ENCODE results near the gene OSBPL10. TPM values are rescaled to one million over a fixed set of nuclear protein-coding genes. Genes with fewer than 3 reads are reported as not detected.

OSBPL10 gene
- total RNA-seq, 1 experiment from 2014 or later = 48.0 TPM

DNA sequence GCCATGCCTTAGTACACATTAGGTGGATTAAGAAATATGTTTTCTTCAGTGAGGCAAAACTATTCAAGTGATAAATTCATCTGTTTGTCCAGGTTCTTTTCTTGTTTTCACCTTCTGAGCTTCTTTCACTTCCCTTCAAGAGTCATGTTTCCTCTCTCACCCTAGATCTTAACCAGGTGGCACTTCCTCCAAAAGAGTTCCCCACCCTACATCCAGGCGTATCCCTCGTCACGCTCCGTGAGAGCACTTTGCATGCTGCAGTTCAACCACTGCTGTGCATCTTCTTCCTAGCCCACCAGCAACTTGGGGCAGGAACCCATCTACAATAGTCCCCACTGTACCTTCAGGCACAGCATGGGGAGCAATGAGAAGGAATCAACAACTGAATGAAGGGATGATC lies 28.9 kb downstream of the OSBPL10 start:
- Histone ChIP-seq H3K36me3 (ENCODE audit: low read depth, low read length) (peaks cover 5% of the 10 kb centered on the region; the same call in 1 of the 2 replicates), H4K20me1 (ENCODE audit: low read length) (peaks cover 13% of the 10 kb centered on the region; the same call in 1 of the 2 replicates), H3K4me1 (ENCODE audit: insufficient read depth, low read length) (peaks cover 8% of the 10 kb centered on the region; the same call in 1 of the 2 replicates), H3K9me2 (replicated peaks; ENCODE audit: low read length) (no peaks in the 10 kb centered on the region), H3K4me2 (ENCODE audit: low read length) (no peak overlapping the region), H3K9me3 (ENCODE audit: low read length) (no peaks in the 10 kb centered on the region), H3K9ac (ENCODE audit: low read length) (no peak overlapping the region), H2AFZ (ENCODE audit: low read length) (no peak overlapping the region), H3K27me3 (ENCODE audit: low read length) (no peaks in the 10 kb centered on the region), H3K27ac (ENCODE audit: low read length) (no peak overlapping the region), H3K79me2 (ENCODE audit: low read length) (peaks cover 84% of the 10 kb centered on the region), H3K4me3 (ENCODE audit: low read length) (no peak overlapping the region), H3F3A (ENCODE audit: low read length, unreplicated experiment) (no peaks in the 10 kb centered on the region)
- DNase-seq (no peak), ATAC-seq (no peak)
- CTCF ChIA-PET = no interaction called here
- TF ChIP-seq EZH2 (IDR thresholded peaks at IDR 0.05; ENCODE audit: low read length, unreplicated experiment) = no peak
- TF ChIP-seq, protein P1, sequence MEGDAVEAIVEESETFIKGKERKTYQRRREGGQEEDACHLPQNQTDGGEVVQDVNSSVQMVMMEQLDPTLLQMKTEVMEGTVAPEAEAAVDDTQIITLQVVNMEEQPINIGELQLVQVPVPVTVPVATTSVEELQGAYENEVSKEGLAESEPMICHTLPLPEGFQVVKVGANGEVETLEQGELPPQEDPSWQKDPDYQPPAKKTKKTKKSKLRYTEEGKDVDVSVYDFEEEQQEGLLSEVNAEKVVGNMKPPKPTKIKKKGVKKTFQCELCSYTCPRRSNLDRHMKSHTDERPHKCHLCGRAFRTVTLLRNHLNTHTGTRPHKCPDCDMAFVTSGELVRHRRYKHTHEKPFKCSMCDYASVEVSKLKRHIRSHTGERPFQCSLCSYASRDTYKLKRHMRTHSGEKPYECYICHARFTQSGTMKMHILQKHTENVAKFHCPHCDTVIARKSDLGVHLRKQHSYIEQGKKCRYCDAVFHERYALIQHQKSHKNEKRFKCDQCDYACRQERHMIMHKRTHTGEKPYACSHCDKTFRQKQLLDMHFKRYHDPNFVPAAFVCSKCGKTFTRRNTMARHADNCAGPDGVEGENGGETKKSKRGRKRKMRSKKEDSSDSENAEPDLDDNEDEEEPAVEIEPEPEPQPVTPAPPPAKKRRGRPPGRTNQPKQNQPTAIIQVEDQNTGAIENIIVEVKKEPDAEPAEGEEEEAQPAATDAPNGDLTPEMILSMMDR (conservative IDR thresholded peaks at IDR 0.05; ENCODE audit: low read depth, low read length) = no peak
- TF ChIP-seq EZH2phosphoT487 (IDR thresholded peaks at IDR 0.05; ENCODE audit: borderline replicate concordance, low read length) = no peak
- POLR2A ChIA-PET (ENCODE audit: unreplicated experiment) = no interaction called here
- BruUV-seq (replicated peaks) = no TSS peak
- intact Hi-C loops (cut with micrococcal nuclease) = no loop called here

DNA sequence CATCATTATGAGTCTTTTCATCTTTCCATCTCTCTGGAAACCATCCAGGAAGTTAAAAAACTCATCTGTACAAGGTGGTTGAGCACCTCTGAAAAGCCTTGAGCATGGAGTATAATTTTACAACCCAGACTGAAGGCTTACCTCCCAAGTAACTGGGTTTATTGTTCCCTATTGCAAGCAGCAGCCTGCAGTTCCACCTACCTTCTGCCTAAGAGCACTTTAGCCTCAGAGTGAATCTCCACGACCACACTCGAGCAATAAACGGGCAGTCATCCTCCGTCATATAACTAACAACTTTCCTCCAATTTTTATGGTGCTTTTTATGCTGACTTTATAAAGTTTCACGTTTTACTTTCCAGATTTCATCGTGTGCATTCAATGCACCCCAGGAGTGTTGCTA lies 32.8 kb downstream of the OSBPL10 start:
- DNase-seq (no peak), ATAC-seq (no peak)
- no peak overlapping the region for H3K9ac ChIP-seq (ENCODE audit: low read length)
- intact Hi-C loops (cut with micrococcal nuclease) = no loop called here
- no peak overlapping the region for H3K27ac ChIP-seq (ENCODE audit: low read length)
- no peaks in the 10 kb centered on the region for H3K9me3 ChIP-seq (ENCODE audit: low read length)
- no peaks in the 10 kb centered on the region for H3K9me2 ChIP-seq (replicated peaks; ENCODE audit: low read length)
- no peaks in the 10 kb centered on the region for H3K36me3 ChIP-seq (ENCODE audit: low read depth, low read length)
- peaks cover 13% of the 10 kb centered on the region; the same call in 1 of the 2 replicates for H4K20me1 ChIP-seq (ENCODE audit: low read length)
- CTCF ChIA-PET = no interaction called here
- no TSS peak for BruUV-seq (replicated peaks)
- no peaks in the 10 kb centered on the region for H3F3A ChIP-seq (ENCODE audit: low read length, unreplicated experiment)
- no peak overlapping the region for H3K4me3 ChIP-seq (ENCODE audit: low read length)
- no peak overlapping the region for H2AFZ ChIP-seq (ENCODE audit: low read length)
- H3K27me3 ChIP-seq (ENCODE audit: low read length) = no peaks in the 10 kb centered on the region
- H3K4me2 ChIP-seq (ENCODE audit: low read length) = no peak overlapping the region
- peaks cover 77% of the 10 kb centered on the region for H3K79me2 ChIP-seq (ENCODE audit: low read length)
- TF ChIP-seq EZH2phosphoT487 (IDR thresholded peaks at IDR 0.05; ENCODE audit: borderline replicate concordance, low read length) (no peak), EZH2 (IDR thresholded peaks at IDR 0.05; ENCODE audit: low read length, unreplicated experiment) (no peak)
- TF ChIP-seq, protein P1 (conservative IDR thresholded peaks at IDR 0.05; ENCODE audit: low read depth, low read length) = no peak
- POLR2A ChIA-PET (ENCODE audit: unreplicated experiment) = no interaction called here
- peaks cover 8% of the 10 kb centered on the region; the same call in 1 of the 2 replicates for H3K4me1 ChIP-seq (ENCODE audit: insufficient read depth, low read length)

GRCh38 chr3:31947671-31948091 lies 33.4 kb downstream of the OSBPL10 start:
- CTCF ChIA-PET = no interaction called here

More at GRCh38 chr3:31947671-31948091, 33.4 kb downstream of the OSBPL10 start:
- POLR2A ChIA-PET (ENCODE audit: unreplicated experiment) = no interaction called here
- peaks cover 13% of the 10 kb centered on the region; the same call in 1 of the 2 replicates for H4K20me1 ChIP-seq (ENCODE audit: low read length)
- no peak overlapping the region for H3K9ac ChIP-seq (ENCODE audit: low read length)
- no peaks in the 10 kb centered on the region for H3K9me2 ChIP-seq (replicated peaks; ENCODE audit: low read length)
- H3K27ac ChIP-seq (ENCODE audit: low read length) = no peak overlapping the region
- peaks cover 8% of the 10 kb centered on the region; the same call in 1 of the 2 replicates for H3K4me1 ChIP-seq (ENCODE audit: insufficient read depth, low read length)
- H3K79me2 ChIP-seq (ENCODE audit: low read length) = peaks cover 80% of the 10 kb centered on the region
- DNase-seq (no peak), ATAC-seq (peak; percentile 12; the same call in 1 of the 2 replicates)
- intact Hi-C loops (cut with micrococcal nuclease) = no loop called here
- H3K36me3 ChIP-seq (ENCODE audit: low read depth, low read length) = 0 out of 2 replicates have a peak, but pooled peaks cover 3% of the 10 kb centered on the region
- no peak overlapping the region for H3K4me3 ChIP-seq (ENCODE audit: low read length)
- TF ChIP-seq EZH2phosphoT487 (IDR thresholded peaks at IDR 0.05; ENCODE audit: borderline replicate concordance, low read length) (no peak), EZH2 (IDR thresholded peaks at IDR 0.05; ENCODE audit: low read length, unreplicated experiment) (no peak)
- TF ChIP-seq, protein P1 (conservative IDR thresholded peaks at IDR 0.05; ENCODE audit: low read depth, low read length) = no peak
- no peaks in the 10 kb centered on the region for H3K27me3 ChIP-seq (ENCODE audit: low read length)
- no peak overlapping the region for H3K4me2 ChIP-seq (ENCODE audit: low read length)
- BruUV-seq (replicated peaks) = no TSS peak
- no peaks in the 10 kb centered on the region for H3K9me3 ChIP-seq (ENCODE audit: low read length)
- H2AFZ ChIP-seq (ENCODE audit: low read length) = no peak overlapping the region
- no peaks in the 10 kb centered on the region for H3F3A ChIP-seq (ENCODE audit: low read length, unreplicated experiment)

All from PC-3 (cell line).